ENCODE data around the gene APBA2.

DNA sequence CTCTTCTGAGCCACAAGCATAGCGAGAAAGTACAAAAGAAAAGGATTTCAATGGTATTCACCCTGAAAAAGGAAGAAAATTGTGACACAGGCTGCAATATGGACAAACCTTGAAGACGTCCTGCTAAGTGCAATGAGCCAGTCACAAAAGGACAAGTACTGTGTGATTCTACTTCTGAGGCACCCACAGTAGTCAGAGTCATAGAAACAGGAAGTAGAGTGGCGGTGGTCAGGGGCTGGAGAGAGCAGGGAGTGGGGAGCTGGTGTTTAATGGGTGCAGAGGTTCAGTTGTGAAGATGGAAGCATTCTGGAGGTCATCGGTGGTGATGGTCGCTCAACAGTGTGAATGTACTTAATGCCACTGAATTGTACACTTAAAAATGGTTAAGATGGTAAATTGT is 180.5 kb downstream of the APBA2 start:
- TF ChIP-seq, protein P1, sequence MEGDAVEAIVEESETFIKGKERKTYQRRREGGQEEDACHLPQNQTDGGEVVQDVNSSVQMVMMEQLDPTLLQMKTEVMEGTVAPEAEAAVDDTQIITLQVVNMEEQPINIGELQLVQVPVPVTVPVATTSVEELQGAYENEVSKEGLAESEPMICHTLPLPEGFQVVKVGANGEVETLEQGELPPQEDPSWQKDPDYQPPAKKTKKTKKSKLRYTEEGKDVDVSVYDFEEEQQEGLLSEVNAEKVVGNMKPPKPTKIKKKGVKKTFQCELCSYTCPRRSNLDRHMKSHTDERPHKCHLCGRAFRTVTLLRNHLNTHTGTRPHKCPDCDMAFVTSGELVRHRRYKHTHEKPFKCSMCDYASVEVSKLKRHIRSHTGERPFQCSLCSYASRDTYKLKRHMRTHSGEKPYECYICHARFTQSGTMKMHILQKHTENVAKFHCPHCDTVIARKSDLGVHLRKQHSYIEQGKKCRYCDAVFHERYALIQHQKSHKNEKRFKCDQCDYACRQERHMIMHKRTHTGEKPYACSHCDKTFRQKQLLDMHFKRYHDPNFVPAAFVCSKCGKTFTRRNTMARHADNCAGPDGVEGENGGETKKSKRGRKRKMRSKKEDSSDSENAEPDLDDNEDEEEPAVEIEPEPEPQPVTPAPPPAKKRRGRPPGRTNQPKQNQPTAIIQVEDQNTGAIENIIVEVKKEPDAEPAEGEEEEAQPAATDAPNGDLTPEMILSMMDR (IDR thresholded peaks at IDR 0.05): no peak
- TF ChIP-seq POLR2A (IDR thresholded peaks at IDR 0.05) (no peak), POLR2AphosphoS5 (IDR thresholded peaks at IDR 0.05; ENCODE audit: insufficient read depth in 1 of 2, low read depth in 1 of 2) (no peak)
